HFF-Myc (cell line): ENCODE results near the gene NISCH.

Experiments
- DNase-seq: peaks from one replicate; pipeline ENCODE4 v3.0.0-alpha.2; 2011; ENCODE audit warnings: low read depth; ENCODE audit errors: extremely low read depth
- H3K4me3 ChIP-seq: replicated peaks from 2 replicates; pipeline ENCODE4 v1.5.1; 2011; ENCODE audit warnings: low read depth, mild to moderate bottlenecking, control low read depth, low read length
- CTCF ChIP-seq: IDR thresholded peaks from 2 replicates; pipeline ENCODE4 v1.5.1; 2012; ENCODE audit warnings: mild to moderate bottlenecking, low read depth, low read length, control low read depth; ENCODE audit errors: missing control alignments

NISCH gene

GRCh38 chr3:52455283-52456168 lies at the start of gene NISCH:
Gene NISCH, plus strand, starts transcription at chr3:52455604. Its CDS starts 38 bp downstream, at chr3:52455642.
- TF ChIP-seq CTCF: no peak
- no peak for DNase-seq
- H3K4me3 ChIP-seq: peak within 1 kb of the TSS; percentile 89

DNA sequence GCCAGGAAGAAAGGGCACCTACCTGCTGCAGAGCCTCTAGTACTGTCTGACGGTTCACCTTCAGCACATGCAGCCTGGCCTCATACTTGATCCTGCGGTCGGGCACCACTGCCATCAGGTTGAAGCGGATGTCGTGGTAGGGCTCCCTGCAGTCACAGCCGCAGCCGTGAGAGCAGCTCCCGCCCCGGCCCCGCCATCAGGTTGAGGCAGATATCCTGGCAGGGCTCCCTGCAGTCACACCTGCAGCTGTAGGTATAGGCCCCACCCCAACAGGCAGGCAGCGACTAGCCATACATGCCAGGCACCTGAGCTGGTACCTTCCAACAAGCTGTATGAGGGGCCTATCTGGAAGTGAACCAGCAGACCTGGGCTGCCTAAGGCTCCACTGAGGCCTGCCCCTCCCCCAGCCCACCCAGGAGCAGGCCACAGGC lies 49.2 kb upstream of the NISCH start:
- no peak for TF ChIP-seq CTCF
- no peak overlapping the region for H3K4me3 ChIP-seq
- DNase-seq: no peak

- no peak for DNase-seq
- no peak overlapping the region for H3K4me3 ChIP-seq
- no peak for TF ChIP-seq CTCF
Measured at GRCh38 chr3:52406791-52407510, 48.5 kb upstream of the NISCH start.

GRCh38 chr3:52407779-52408178 lies 47.6 kb upstream of the NISCH start:
- H3K4me3 ChIP-seq: no peak overlapping the region
- DNase-seq: no peak
- TF ChIP-seq CTCF: no peak

GRCh38 chr3:52408466-52408865 lies 46.9 kb upstream of the NISCH start:
- H3K4me3 ChIP-seq: peak overlapping the region; percentile 98
- no peak for DNase-seq
- no peak for TF ChIP-seq CTCF

DNA sequence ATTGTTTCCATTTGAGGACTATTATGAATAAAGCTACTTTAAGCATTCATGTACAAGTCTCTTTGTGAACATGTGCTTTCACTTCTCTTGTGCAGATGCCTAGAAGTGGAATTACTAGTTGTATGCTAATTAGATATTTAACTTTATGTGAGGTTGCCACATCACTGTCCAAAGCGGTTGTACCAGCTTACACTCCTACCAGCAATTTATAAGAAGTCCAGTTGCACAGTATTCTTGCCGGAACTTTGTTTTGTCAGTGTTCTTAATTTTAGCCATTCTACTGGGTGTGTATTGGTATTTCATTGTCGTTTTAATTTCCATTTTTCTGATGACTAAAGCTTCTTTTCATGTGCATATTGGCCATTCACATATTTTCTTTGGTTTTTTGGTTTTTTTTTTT lies 39.6 kb upstream of the NISCH start:
- DNase-seq: no peak

More for the DNA sequence above, 39.6 kb upstream of the NISCH start:
- H3K4me3 ChIP-seq: no peak overlapping the region
- no peak for TF ChIP-seq CTCF
